Adrenal gland (tissue), 12 donors: ENCODE results near the gene RELCH. TPM values are rescaled to one million over a fixed set of nuclear protein-coding genes. Genes with fewer than 3 reads are reported as not detected.

Experiments
- DNase-seq, 7 donors: peaks; one replicate each; pipeline ENCODE4 v3.0.0-alpha.2; 2019 to 2020
- H3K27ac ChIP-seq, 5 donors: fragments of 200-600 bp; sonication (generic) in 4 of 5; 1 replicate in 3 of 5; 2 replicates in 2 of 5; pipeline versions ENCODE4 v1.5.1 to v1.8.0; 2016 to 2020; ENCODE audit warnings: mild to moderate bottlenecking in 1 of 5
- H3K27me3 ChIP-seq: fragments of 200-600 bp; 2 replicates; pipeline ENCODE4 v1.8.0; 2021
- H3K36me3 ChIP-seq, 2 donors: fragments of 200-600 bp; replicated peaks in 1 of 2; 1 replicate in 1 of 2; 2 replicates in 1 of 2; pipeline versions ENCODE4 v1.5.1 to v1.8.0; 2018 to 2022
- H3K4me1 ChIP-seq, 2 donors: fragments of 200-600 bp; replicated peaks in 1 of 2; 1 replicate in 1 of 2; 2 replicates in 1 of 2; pipeline versions ENCODE4 v1.5.1 to v1.8.0; 2018 to 2021
- H3K4me3 ChIP-seq, 4 donors: fragments of 200-600 bp; sonication (generic) in 3 of 4; one replicate each; pipeline ENCODE4 v1.5.1; 2016 to 2018
- H3K9me3 ChIP-seq, 3 donors: fragments of 200-600 bp; sonication (generic) in 1 of 3; replicated peaks in 1 of 3; 1 replicate in 2 of 3; 2 replicates in 1 of 3; pipeline versions ENCODE4 v1.5.1 to v1.8.0; 2016 to 2021
- POLR2A ChIP-seq, 2 donors: fragments of 450-650 bp; IDR thresholded peaks; one replicate each; pipeline ENCODE4 v1.6.1; 2017; ENCODE audit warnings: antibody characterized with exemption in 2 of 2, mild to moderate bottlenecking in 2 of 2, moderate library complexity in 1 of 2
- WGBS, 4 donors: extraction: QIAGEN DNeasy Blood & Tissue Kit in 2 of 4; methylation state at CpG; one replicate each; pipeline versions ENCODE4 v1.1.5 to v1.1.7; 2013 to 2017; 5-methylcytosine and 5-hydroxymethylcytosine counted together
- intact Hi-C, 2 donors: fragments of 100-400 bp; cut with DNase I; formaldehyde crosslinking; loops; one replicate each; pipeline versions ENCODE4 v1.14.1 to v1.15.0; 2022 to 2023
- polyA plus RNA-seq, 3 donors: library from polyadenylated mRNA; stranded (reverse); fragments of 200-250 nt in 2 of 3; fragments of 350-450 nt in 1 of 3; fragmentation: Illumina TruSeq in 1 of 3; extraction: RNeasy Lipid Tissue Mini Kit (QIAGEN cat#74804) in 1 of 3; gene quantifications; one replicate each; pipeline ENCODE4 v1.2.3, GENCODE V29; 2013 to 2014
- total RNA-seq, 9 donors: library from RNA; depleted of rRNA in 4 of 9; stranded (reverse); fragments of >200 nt in 4 of 9; fragments of 120-200 nt in 1 of 9; fragmentation: NEBNext Ultra II Directional in 1 of 9; extraction: Animal tissue kit (Norgen Biotek cat#: 25700) in 1 of 9; gene quantifications; one replicate each; pipeline versions ENCODE4 v1.1.0 to v1.2.4, GENCODE V29; 2013 to 2023
- TF ChIP-seq, protein P1 (sequence below), 6 experiments: fragments of 450-650 bp in 4 of 6; fragments of 200-600 bp in 2 of 6; sonication (generic) in 1 of 6; IDR thresholded peaks; 1 replicate in 5 of 6; 2 replicates in 1 of 6; pipeline versions ENCODE4 v1.5.1 to v1.8.0; 2016 to 2021; ENCODE audit warnings: antibody characterized with exemption in 6 of 6, mild to moderate bottlenecking in 2 of 6, moderate library complexity in 1 of 6
- donor health status: healthy with polysubstance abuse.
- donor health status: Bipolar disorder and iron deficiency.
- donor health status: DM: yes; HTN: yes; CAD: no.
- donor health status: DM: no; HTN: no; CAD: no.
- donor health status: DM: no; HTN: no; CAD: no.
- donor health status: DM: yes; HTN: yes; CAD: no.

The RELCH gene
- total and polyA plus RNA-seq, 12 donors = 15.6 to 45.5 (median 26.2) TPM

DNA sequence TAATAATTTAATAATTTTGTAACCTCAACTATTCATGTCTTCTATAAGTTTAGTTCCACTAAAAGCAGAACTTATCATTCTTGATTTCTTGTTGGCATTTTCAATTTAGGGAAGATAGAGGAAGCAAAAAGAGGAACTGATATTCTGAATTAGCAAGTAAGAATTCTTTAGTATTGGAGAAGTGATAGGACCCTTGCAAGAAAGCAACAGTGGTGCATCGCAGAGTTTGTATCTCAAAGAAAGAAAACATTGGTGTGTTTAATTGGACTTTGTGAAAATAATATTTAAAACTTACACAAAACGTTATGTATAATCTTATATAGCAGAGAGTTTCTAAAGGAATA is 101.6 kb downstream of the RELCH start:
- no peak for DNase-seq
- no peaks in the 10 kb centered on the region for H3K4me1 ChIP-seq
- no peaks in the 10 kb centered on the region for H3K27me3 ChIP-seq
- H3K4me3 ChIP-seq = no peak overlapping the region
- intact Hi-C loops = no loop called here
- H3K9me3 ChIP-seq = no peaks in the 10 kb centered on the region
- WGBS, 4 donors = 73 to 81% (median 76%) methylated on average over 2 of the region's 2 CpGs
- H3K36me3 ChIP-seq = peaks cover 0 to 9% of the 10 kb centered on the region in 2 donors
- no peak overlapping the region for H3K27ac ChIP-seq
- TF ChIP-seq, protein P1, sequence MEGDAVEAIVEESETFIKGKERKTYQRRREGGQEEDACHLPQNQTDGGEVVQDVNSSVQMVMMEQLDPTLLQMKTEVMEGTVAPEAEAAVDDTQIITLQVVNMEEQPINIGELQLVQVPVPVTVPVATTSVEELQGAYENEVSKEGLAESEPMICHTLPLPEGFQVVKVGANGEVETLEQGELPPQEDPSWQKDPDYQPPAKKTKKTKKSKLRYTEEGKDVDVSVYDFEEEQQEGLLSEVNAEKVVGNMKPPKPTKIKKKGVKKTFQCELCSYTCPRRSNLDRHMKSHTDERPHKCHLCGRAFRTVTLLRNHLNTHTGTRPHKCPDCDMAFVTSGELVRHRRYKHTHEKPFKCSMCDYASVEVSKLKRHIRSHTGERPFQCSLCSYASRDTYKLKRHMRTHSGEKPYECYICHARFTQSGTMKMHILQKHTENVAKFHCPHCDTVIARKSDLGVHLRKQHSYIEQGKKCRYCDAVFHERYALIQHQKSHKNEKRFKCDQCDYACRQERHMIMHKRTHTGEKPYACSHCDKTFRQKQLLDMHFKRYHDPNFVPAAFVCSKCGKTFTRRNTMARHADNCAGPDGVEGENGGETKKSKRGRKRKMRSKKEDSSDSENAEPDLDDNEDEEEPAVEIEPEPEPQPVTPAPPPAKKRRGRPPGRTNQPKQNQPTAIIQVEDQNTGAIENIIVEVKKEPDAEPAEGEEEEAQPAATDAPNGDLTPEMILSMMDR (IDR thresholded peaks at IDR 0.05) = no peak
- TF ChIP-seq POLR2A (IDR thresholded peaks at IDR 0.05) = no peak

DNA sequence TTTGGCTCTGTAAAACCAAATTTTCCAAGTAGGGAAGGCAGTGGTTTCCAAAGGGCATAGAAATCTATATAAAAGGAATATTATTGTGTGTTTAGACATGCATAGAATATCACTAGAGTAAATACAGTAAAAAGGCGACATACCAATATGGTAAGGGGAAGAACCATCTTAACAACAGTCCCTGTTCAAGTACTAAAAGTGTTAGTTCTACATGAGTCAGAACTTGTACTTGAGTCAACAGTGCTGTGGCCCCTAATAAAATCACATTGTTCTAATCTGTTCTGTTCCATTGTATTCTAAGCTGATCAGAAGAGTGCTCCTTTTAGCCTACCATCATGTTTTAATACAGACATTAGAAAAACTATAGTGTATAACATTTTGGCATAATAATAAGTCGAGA is 102.0 kb downstream of the RELCH start:
- no peak overlapping the region for H3K27ac ChIP-seq
- H3K9me3 ChIP-seq = no peaks in the 10 kb centered on the region
- no peaks in the 10 kb centered on the region for H3K4me1 ChIP-seq
- H3K36me3 ChIP-seq = peaks cover 0 to 9% of the 10 kb centered on the region in 2 donors
- WGBS, 4 donors = 86 to 95% (median 95%) methylated on average over 2 of the region's 2 CpGs
- DNase-seq = no peak
- no peak overlapping the region for H3K4me3 ChIP-seq
- intact Hi-C loops = no loop called here
- TF ChIP-seq POLR2A (IDR thresholded peaks at IDR 0.05) = no peak
- TF ChIP-seq, protein P1 (IDR thresholded peaks at IDR 0.05) = no peak
- H3K27me3 ChIP-seq = no peaks in the 10 kb centered on the region

DNA sequence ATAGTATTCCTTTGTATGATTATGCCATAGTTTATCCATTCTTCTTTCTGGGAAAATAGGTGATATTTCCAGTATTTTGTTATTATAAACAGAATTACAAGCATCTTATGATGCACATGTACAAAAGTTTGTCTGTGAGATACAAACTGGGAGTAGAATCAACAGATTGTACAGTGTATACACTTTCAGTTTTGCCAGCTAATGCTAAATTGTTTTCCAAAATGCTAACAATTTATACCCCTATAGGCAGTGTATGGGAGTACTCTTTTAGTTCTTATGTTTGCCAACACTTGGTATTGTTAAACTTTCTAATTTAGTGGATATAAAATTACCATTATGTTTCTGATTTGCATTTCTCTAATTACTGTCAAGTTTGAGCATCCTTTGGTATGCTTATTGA is 107.0 kb downstream of the RELCH start:
- TF ChIP-seq POLR2A (IDR thresholded peaks at IDR 0.05) = no peak
- TF ChIP-seq, protein P1 (IDR thresholded peaks at IDR 0.05) = no peak
- peaks cover 0 to 12% of the 10 kb centered on the region in 2 donors for H3K36me3 ChIP-seq
- intact Hi-C loops = no loop called here

DNA sequence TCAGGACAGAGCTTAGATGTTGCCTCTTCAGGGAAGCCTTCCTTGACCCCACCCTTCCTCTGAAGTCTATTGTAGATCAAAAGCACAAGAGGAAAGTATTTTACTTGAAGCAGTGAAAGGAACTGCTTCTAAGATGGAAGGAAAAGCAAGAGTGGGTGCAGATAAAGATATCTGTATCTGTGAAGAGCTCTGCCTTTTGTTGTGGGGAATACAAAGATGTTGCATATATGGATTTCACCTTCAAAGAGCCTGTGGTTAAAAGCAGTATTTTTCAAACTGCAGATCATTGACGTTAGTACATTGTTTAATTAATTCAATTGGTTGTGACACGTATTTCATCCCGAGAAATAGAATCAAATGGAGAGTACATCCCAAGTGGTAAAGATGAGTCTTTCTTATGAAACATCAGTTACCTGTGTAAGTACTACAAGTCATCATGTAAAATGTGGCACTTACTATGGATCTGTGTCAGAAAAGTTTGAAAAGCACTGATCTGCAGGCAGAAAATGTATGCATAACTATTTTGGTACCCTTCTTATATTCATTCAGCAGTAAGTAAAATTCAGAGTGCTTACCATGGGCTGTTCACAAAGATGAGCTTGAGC is 113.4 kb downstream of the RELCH start:
- intact Hi-C loops = no loop called here
- DNase-seq = no peak
- Histone ChIP-seq H3K27ac (no peak overlapping the region), H3K4me3 (no peak overlapping the region), H3K27me3 (no peaks in the 10 kb centered on the region), H3K9me3 (no peaks in the 10 kb centered on the region), H3K36me3 (peaks cover 0 to 22% of the 10 kb centered on the region in 2 donors), H3K4me1 (no peaks in the 10 kb centered on the region)
- WGBS, 4 donors = 88 to 97% (median 92%) methylated on average over 3 of the region's 3 CpGs
- TF ChIP-seq, protein P1 (IDR thresholded peaks at IDR 0.05) = no peak
- TF ChIP-seq POLR2A (IDR thresholded peaks at IDR 0.05) = no peak

More for the DNA sequence above, 107.0 kb downstream of the RELCH start:
- H3K27ac ChIP-seq = no peak overlapping the region
- no peak overlapping the region for H3K4me3 ChIP-seq
- no peaks in the 10 kb centered on the region for H3K4me1 ChIP-seq
- no peak for DNase-seq
- no peaks in the 10 kb centered on the region for H3K9me3 ChIP-seq
- no peaks in the 10 kb centered on the region for H3K27me3 ChIP-seq
